NK-92 (cell line): Measurements from ENCODE around the gene TNFRSF14.

ENCODE experiments used
- DNase-seq: peaks from one replicate; lab custom pipeline; 2025; ENCODE audit not compliant: unreplicated experiment; lab: John Stamatoyannopoulos, UW

The TNFRSF14 gene

GRCh38 chr1:2611621-2612437 lies 55.7 kb downstream of the TNFRSF14 start:
- DNase-seq = no peak

- DNase-seq = no peak
These were observed 56.6 kb downstream of the TNFRSF14 start for GRCh38 chr1:2612591-2613365.
